ENCODE measurements around the gene BPNT1.
A peak's percentile ranks its signal among the peaks of the same experiment; 100 is the strongest.
"Not testable (repeated sequence)": the region's sequence is repeated elsewhere in the genome, so short reads cannot be mapped to it uniquely, and the experiment has no call there.

Gene BPNT1

GRCh38 chr1:220089650-220090556 lies at the start of gene BPNT1:
Gene BPNT1, minus strand, starts transcription at chr1:220089788. Its CDS starts 9,942 bp downstream, at chr1:220079846.
- peak; percentile 95 for DNase-seq (ENCODE audit: low spot score)

GRCh38 chr1:220137019-220137786 lies 47.6 kb upstream of the BPNT1 start:
- DNase-seq (ENCODE audit: low spot score), result peak; percentile 72

GRCh38 chr1:220135755-220136154 lies 46.2 kb upstream of the BPNT1 start:
- DNase-seq (ENCODE audit: low spot score), result no peak

DNA sequence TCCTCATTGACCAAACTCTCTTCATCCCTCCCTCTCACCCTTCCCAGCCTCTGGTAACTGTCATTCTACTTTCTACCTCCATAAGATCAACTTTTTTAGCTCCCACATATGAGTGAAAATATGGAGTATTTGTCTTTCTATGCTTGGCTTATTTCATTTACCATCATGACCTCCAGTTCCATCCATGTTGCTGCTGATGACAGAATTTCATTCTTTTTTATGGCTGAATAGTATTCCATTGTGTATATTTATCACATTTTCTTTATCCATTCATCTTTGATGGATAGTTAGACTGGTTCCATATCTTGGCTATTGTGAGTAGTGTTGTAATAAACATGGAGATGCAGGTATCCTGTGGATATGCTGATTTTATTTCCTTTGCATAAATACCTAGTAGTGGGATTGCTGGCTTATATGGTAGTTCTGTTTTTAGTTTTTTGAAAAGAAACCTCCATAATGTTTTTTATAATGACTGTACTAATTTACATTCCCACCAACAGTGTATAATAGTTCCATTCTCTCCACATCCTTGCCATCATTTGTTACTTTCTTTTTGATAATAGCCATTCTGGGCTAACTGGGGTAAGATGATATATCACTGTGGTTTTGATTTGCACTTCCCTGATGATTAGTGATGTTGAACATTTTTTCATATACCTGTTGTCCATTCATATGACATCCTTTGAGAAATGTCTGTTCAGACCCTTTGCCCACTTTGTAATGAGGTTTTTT lies 40.1 kb upstream of the BPNT1 start:
- no peak for DNase-seq (ENCODE audit: low spot score)

DNA sequence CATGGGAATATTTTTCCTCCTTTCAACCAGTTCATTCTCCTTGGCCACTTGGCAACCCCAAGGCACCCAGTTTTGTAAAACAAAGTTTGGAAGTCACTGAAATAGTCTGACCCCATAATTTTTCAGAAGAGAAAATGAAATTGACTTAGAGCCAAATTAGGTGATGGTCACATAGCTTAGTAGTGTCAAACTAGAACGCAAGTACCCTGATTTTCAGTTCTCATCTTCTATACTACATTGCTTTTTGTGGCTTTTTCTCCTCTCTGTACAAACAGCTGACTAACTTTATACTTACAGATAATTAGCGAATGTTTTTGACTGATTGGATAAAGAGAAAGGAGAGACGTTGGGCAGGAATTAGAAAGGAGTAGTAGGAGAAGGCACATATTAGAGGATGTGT lies 37.5 kb upstream of the BPNT1 start:
- no peak for DNase-seq (ENCODE audit: low spot score)

DNA sequence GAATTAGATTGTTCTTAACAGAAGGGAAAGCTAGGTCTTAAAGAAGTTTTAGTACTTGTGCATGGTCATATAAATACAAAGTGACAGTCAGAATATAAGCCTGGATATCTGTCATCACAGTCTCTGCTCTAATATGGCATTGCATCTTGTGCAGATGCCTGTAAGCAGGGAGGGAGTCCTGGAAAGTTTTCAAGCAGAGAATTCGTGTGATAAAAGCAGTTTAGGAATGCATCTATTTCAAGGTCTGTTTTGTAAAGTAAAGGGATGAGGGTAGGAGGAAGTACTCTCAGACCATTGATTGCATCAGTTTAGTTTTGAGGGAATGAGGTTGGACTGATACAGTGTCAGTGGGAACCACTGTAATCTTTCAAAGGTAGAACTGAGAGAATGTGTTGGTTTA lies 35.0 kb upstream of the BPNT1 start:
- DNase-seq (ENCODE audit: low spot score), result no peak

GRCh38 chr1:220123889-220124288 lies 34.3 kb upstream of the BPNT1 start:
- DNase-seq (ENCODE audit: low spot score), result no peak

DNA sequence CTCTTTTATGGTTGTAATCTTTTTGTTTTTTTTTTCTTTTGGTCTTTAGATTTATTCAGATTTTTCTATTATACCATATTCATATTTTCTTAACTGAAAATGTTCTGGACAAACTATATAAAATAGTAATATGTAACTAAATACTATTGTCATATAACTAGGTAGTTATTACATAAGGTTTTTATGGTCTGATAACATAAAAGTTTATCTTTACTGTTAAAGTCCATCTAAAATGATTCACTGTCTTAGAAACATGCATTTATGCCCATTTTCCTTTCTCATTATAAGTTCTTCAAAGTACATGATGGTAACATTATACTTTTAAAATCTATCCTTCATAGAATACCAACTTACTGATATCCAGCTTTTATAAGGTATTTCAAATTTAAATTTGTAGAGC lies 33.5 kb upstream of the BPNT1 start:
- no peak for DNase-seq (ENCODE audit: low spot score)

DNA sequence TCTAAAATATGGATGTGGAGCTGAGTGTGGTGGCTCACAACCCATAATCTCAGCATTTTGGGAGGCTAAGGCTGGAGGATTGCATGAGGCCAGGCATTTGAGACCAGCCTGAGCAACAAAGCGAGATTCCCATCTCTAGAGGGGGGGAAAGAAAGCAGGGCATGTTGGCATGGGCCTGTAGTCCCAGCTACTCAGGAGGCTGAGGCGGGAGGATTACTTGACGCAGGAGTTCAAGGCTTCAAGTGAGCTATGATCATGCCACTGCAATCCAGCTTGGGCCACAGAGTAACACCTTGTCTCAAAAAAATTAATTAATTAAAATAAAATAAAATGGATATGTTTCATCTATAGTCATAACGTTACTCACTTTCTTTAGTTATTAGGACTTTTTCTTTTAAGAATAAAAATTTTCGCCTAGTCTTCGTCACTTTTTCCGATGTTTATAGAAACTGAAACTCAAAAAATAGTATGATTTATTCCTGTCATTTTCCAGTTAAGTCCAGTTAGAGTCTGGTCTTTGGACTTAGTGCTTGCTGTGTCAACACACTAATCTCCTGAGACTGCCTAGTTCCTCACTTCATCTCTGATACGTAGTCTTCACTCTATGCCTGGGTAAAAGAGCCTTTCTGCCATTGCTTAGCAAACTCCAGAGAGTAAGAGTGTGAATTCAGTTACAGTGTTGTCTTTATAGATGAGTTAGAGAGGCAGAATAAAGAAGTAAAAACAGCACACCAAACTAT lies 32.4 kb upstream of the BPNT1 start:
- DNase-seq (ENCODE audit: low spot score), result no peak

DNA sequence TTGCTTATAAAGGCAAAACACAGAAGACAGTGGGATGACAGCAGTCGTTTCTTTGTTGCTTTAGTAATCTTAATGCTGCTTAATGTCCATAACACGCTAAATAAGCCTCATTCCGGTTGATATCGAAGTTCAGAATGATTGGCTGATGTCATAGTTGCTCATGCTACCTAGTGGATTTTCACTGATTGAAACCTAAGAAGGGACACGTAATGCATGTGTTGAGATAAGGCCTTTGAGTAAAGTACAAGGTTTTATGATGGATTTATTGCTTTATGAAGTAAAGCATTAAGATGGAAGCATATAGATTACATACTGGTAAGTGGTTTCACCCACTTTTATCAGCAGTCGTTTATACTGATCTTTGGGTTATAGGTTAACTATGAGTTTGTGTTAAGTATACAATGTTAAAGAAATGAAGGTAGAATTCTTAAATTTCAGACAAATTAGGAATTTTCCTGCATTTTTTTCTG lies 29.5 kb upstream of the BPNT1 start:
- DNase-seq (ENCODE audit: low spot score), result no peak

GRCh38 chr1:220113136-220113695 lies 23.6 kb upstream of the BPNT1 start:
- DNase-seq (ENCODE audit: low spot score), result peak; percentile 45

- DNase-seq (ENCODE audit: low spot score), result not testable (repeated sequence)
Observed at GRCh38 chr1:220112600-220112999, 23.0 kb upstream of the BPNT1 start.

- DNase-seq (ENCODE audit: low spot score), result not testable (repeated sequence)
Observed at GRCh38 chr1:220110473-220110872, 20.9 kb upstream of the BPNT1 start.

DNA sequence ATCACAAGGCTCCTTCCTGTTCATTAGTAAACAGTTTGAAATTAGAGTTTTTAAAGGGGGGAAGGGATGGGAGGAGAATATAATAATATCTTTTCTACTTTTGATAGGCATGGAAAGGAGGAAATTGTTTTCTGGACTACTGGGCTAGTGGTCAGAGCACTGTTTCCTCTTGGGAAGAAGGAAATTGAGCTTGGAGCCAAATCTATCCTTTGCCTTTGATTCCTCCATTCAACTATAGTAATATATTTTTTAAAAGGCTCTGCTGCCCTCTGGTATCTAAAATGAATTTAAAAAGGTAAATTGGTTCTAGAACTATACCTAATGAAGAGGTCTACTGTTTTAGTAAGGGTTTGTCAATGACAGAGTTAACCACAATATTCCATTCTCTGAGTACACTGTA lies 10.2 kb upstream of the BPNT1 start:
- no peak for DNase-seq (ENCODE audit: low spot score)

DNA sequence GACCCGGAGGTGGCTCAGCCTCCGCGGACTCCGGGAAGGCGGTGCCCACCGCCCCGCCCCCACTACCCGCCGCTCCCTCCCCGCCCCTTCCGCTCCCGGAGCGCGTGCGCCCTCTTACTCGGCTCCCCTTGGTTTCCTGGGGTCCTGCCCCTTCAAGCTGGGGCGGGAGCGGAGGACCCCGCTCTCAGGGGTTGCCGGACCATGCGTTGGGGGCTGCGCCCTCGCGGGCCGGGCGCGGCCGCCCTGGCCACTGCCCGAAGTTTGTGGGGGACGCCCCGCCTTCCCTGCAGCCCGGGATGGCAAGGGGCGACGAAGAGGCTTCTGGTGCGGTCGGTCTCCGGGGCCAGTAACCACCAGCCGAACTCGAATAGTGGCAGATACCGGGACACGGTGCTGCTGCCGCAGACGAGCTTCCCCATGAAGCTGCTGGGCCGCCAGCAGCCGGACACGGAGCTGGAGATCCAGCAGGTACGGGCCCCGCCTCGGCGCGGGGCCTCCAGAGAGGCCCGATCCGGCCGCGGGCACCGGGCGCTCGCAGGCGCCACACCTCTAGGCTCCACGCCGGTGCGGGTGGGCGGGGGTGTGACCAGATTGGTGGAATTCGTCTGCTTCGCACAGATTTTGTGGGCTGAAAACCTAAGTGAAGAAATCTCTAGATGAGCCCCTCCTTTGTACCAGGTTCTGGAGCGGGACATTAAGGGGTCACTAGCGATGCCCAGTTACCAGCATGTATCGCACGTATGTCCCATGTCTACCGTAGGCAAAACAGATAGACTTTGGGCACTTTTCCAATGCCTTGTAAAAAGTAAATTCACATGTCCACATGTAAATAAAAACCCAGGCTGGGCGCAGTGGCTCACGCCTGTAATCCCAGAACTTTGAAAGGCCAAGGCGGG lies 4.7 kb upstream of the BPNT1 start, which contains the start of gene IARS2:
TSS of gene IARS2 (plus strand) at position 117 of the 896 bp plus-strand sequence. CDS start at position 202, 85 bp downstream.
- DNase-seq (ENCODE audit: low spot score), result peak; percentile 81

DNA sequence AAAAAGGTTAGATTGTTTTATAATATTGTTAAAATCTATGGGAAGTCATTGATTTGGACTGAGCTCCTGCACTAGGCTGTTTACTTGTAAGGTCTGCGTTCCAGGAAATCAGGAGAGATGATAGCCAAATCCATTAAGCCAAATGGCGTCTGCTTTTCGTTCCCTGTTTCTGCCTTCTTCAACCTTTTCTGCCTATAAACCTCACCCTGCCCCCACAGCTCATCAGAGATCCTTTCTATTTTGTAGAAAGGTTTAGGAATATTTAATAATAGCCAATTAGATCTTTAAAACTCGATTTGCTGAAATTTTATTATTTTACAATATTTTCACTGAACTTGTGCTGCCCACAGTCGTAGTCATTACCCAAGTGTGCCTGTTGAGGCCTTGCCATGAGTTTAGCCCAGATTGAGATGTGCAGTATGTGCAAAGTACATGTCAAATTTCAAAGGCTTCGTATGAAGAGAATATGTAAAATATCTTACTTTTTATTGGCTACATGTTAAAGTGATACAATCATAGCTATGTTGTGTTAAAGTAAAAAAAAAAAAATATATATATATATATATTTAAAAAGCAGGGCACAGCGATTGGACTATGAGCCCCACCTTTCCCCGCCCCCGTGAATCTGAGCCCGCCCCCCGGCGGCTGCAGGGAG lies 3.9 kb upstream of the BPNT1 start:
- no peak for DNase-seq (ENCODE audit: low spot score)

DNA sequence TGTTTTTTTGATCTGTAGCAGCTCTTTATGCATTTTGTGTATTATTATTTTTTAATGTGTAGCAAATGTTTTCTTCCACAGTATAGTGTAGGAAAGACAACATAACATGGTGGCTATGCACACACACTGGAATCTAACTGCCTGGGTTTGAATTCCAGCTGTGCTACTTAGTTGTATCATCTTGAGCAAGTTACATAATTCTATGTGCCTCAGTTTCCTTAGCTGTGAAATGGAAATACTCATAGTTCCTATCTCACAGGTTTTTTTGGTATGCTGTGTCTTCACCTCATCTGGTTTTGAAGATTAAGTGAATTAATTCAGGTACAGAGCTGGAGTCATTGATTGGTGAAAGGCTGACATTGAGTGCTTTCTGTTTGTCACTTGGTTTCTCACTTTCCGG lies 3.1 kb upstream of the BPNT1 start:
- no peak for DNase-seq (ENCODE audit: low spot score)

DNA sequence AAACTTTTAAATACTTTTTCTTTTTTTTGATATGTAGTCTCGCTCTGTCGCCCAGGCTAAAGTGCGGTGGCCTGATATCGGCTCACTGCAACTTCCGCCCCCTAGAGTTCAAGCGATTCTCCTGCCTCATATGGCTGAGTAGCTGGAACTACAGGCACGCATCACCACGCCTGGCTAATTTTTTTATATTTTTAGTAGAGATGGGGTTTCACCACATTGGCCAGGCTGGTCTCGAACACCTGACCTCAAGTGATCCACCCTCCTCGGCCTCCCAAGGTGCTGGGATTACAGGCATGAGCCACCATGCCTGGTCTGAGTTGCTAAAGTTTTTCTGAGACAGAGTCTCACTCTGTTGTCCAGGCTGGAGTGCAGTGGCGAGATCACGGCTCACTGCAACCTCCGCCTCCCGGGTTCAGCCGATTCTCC lies 3.3 kb downstream of the BPNT1 start:
- not testable (repeated sequence) for DNase-seq (ENCODE audit: low spot score)

- DNase-seq (ENCODE audit: low spot score), result no peak
Observed at GRCh38 chr1:220084460-220084859, 5.1 kb downstream of the BPNT1 start.

Data from kidney capillary endothelial cell (primary cell).